Measurements from ENCODE around the gene ESYT2. TPM values are rescaled to one million over a fixed set of nuclear protein-coding genes. Genes with fewer than 3 reads are reported as not detected.

The ESYT2 gene
- total RNA-seq, 2 donors from 2014 or later = 60.0 to 75.9 TPM

GRCh38 chr7:158858592-158859503 lies 29.5 kb upstream of the ESYT2 start:
- Histone ChIP-seq H3K4me1 (peaks cover 0 to 17% of the 10 kb centered on the region in 2 donors), H3K27ac (peak overlapping the region; percentile 59 to 68), H3K36me3 (no peaks in the 10 kb centered on the region), H3K4me3 (no peak overlapping the region), H3K27me3 (no peaks in the 10 kb centered on the region), H3K9me3 (no peaks in the 10 kb centered on the region)
- no peak for DNase-seq (ENCODE audit: low spot score)
- no peak for TF ChIP-seq CTCF (IDR thresholded peaks at IDR 0.05)

GRCh38 chr7:158856883-158857668 lies 27.8 kb upstream of the ESYT2 start:
- Histone ChIP-seq H3K9me3 (no peaks in the 10 kb centered on the region), H3K36me3 (no peaks in the 10 kb centered on the region), H3K27me3 (no peaks in the 10 kb centered on the region), H3K27ac (peak overlapping the region; percentile 94), H3K4me3 (peak overlapping the region; percentile 85 to 97), H3K4me1 (peaks cover 0 to 17% of the 10 kb centered on the region in 2 donors)
- DNase-seq (ENCODE audit: low spot score) = no peak
- TF ChIP-seq CTCF (IDR thresholded peaks at IDR 0.05) = no peak

- Histone ChIP-seq H3K36me3 (no peaks in the 10 kb centered on the region), H3K4me3 (no peak overlapping the region), H3K4me1 (peaks cover 0 to 27% of the 10 kb centered on the region in 2 donors), H3K27me3 (no peaks in the 10 kb centered on the region), H3K9me3 (no peaks in the 10 kb centered on the region), H3K27ac (no peak overlapping the region)
- no peak for DNase-seq (ENCODE audit: low spot score)
- TF ChIP-seq CTCF (IDR thresholded peaks at IDR 0.05) = no peak
Measured at GRCh38 chr7:158854681-158855081, 25.4 kb upstream of the ESYT2 start.

GRCh38 chr7:158850545-158851102 lies 21.3 kb upstream of the ESYT2 start:
- Histone ChIP-seq H3K36me3 (no peaks in the 10 kb centered on the region), H3K9me3 (no peaks in the 10 kb centered on the region), H3K4me1 (peaks cover 0 to 10% of the 10 kb centered on the region in 2 donors), H3K27ac (peak overlapping the region in 1 of 2 donors; percentile 46), H3K27me3 (no peaks in the 10 kb centered on the region), H3K4me3 (no peak overlapping the region)
- no peak for TF ChIP-seq CTCF (IDR thresholded peaks at IDR 0.05)
- DNase-seq (ENCODE audit: low spot score) = no peak

- no peaks in the 10 kb centered on the region for H3K27me3 ChIP-seq
- no peak overlapping the region for H3K4me3 ChIP-seq
- no peaks in the 10 kb centered on the region for H3K36me3 ChIP-seq
- H3K4me1 ChIP-seq = peaks cover 0 to 10% of the 10 kb centered on the region in 2 donors
- TF ChIP-seq CTCF (IDR thresholded peaks at IDR 0.05) = no peak
- no peak for DNase-seq (ENCODE audit: low spot score)
- no peaks in the 10 kb centered on the region for H3K9me3 ChIP-seq
- H3K27ac ChIP-seq = peak overlapping the region in 1 of 2 donors; percentile 46
Measured at GRCh38 chr7:158849768-158850544, 20.6 kb upstream of the ESYT2 start.

Measured in right atrium auricular region (tissue), 2 donors.